PFSK-1 (cell line): Measurements from ENCODE around the gene MRPL19.

ENCODE experiments used
- FOXP2 ChIP-seq: optimal IDR thresholded peaks from 2 replicates; pipeline ENCODE3; 2011; ENCODE audit warnings: borderline replicate concordance, control low read depth, inconsistent platforms; ENCODE audit not compliant: insufficient read depth; ENCODE audit errors: extremely low read length, extremely low read depth
- POLR2AphosphoS5 ChIP-seq: IDR thresholded peaks from 2 replicates; pipeline ENCODE4 v1.6.1; 2012; ENCODE audit warnings: low read depth, mild to moderate bottlenecking, control low read depth, low read length, moderate library complexity
- SIN3A ChIP-seq: IDR thresholded peaks from 2 replicates; pipeline ENCODE4 v1.6.1; 2012; ENCODE audit warnings: mild to moderate bottlenecking, low read length, moderate library complexity, borderline replicate concordance; ENCODE audit not compliant: insufficient read depth
- TAF1 ChIP-seq: IDR thresholded peaks from 2 replicates; pipeline ENCODE4 v1.6.1; 2012; ENCODE audit warnings: low read length, control low read depth, borderline replicate concordance; ENCODE audit not compliant: insufficient read depth
- TF ChIP-seq, protein P1 (sequence below), 2 experiments: IDR thresholded peaks; 2 replicates each; pipeline versions ENCODE4 v1.6.1 to v1.8.0; 2011 to 2012; ENCODE audit warnings: low read depth in 2 of 2, low read length in 2 of 2, control low read depth in 1 of 2, inconsistent platforms in 1 of 2, mild to moderate bottlenecking in 1 of 2, moderate library complexity in 1 of 2; ENCODE audit not compliant: insufficient read depth in 1 of 2

Gene MRPL19

GRCh38 chr2:75676464-75676863 lies 29.9 kb downstream of the MRPL19 start:
- TF ChIP-seq, protein P1, sequence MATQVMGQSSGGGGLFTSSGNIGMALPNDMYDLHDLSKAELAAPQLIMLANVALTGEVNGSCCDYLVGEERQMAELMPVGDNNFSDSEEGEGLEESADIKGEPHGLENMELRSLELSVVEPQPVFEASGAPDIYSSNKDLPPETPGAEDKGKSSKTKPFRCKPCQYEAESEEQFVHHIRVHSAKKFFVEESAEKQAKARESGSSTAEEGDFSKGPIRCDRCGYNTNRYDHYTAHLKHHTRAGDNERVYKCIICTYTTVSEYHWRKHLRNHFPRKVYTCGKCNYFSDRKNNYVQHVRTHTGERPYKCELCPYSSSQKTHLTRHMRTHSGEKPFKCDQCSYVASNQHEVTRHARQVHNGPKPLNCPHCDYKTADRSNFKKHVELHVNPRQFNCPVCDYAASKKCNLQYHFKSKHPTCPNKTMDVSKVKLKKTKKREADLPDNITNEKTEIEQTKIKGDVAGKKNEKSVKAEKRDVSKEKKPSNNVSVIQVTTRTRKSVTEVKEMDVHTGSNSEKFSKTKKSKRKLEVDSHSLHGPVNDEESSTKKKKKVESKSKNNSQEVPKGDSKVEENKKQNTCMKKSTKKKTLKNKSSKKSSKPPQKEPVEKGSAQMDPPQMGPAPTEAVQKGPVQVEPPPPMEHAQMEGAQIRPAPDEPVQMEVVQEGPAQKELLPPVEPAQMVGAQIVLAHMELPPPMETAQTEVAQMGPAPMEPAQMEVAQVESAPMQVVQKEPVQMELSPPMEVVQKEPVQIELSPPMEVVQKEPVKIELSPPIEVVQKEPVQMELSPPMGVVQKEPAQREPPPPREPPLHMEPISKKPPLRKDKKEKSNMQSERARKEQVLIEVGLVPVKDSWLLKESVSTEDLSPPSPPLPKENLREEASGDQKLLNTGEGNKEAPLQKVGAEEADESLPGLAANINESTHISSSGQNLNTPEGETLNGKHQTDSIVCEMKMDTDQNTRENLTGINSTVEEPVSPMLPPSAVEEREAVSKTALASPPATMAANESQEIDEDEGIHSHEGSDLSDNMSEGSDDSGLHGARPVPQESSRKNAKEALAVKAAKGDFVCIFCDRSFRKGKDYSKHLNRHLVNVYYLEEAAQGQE (IDR thresholded peaks at IDR 0.05; ENCODE audit: insufficient read depth in 1 of 2, low read depth in 2 of 2, low read length in 2 of 2): no peak
- TF ChIP-seq TAF1 (no peak), FOXP2 (no peak), POLR2AphosphoS5 (no peak), SIN3A (no peak)

DNA sequence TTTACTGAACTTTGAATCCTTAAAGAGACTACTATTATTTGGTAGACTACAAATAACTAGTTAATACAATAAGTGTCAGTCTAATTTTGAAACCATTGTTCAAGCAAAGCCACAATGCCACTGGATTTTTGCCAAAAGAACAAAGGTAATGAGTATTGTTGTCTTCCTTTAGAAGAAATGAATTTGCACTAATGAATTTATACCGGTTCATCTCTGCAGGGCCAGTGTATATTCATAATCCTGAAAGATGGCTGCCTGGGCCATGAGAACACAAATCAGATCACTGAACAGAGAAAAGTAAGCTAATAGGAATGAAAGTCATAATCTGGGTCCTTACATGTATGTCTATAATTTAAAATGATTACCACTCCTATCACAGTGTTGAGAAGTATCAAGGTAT lies 33.0 kb downstream of the MRPL19 start:
- TF ChIP-seq TAF1: no peak
- no peak for TF ChIP-seq POLR2AphosphoS5
- TF ChIP-seq, protein P1 (IDR thresholded peaks at IDR 0.05; ENCODE audit: insufficient read depth in 1 of 2, low read depth in 2 of 2, low read length in 2 of 2): no peak
- TF ChIP-seq FOXP2: no peak
- TF ChIP-seq SIN3A: no peak

DNA sequence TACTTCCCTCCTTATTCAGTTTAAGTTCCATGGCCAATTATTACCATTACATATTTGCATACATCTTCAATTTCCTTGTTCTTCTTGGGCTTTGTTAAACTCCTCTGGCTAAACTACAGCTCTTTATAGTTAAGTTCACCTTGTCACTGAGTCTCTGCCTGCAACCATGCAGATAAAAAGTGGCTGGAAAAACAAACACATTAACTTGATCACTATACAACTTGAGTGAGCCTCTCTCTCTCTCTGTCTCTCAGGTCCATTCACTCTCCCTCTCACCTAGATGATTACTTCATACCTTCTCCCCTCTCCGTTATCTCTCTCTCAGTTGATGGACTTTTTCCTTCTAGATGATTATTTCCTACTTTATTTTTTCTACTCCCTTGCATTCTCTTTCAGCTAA lies 33.8 kb downstream of the MRPL19 start:
- TF ChIP-seq POLR2AphosphoS5: no peak
- TF ChIP-seq, protein P1 (IDR thresholded peaks at IDR 0.05; ENCODE audit: insufficient read depth in 1 of 2, low read depth in 2 of 2, low read length in 2 of 2): no peak
- no peak for TF ChIP-seq FOXP2
- TF ChIP-seq SIN3A: no peak
- no peak for TF ChIP-seq TAF1

DNA sequence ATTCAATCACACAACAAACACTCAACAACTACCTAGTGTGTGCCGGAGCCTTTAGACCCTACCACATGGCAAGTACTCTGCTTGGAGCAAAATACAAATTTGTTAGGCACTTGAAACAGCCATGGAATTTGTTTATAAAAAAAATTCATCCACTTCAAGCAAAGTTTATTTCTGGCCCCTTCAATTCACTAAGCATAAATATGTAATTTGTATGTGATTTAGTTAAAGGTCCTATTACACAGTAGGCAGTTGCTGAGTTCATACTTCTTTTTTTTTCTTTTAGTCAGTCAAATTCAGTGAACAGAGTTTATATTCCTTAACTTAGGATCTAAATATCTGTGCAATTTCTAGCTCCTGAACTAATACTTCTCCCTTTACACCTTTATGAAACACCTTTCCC lies 41.6 kb downstream of the MRPL19 start:
- TF ChIP-seq, protein P1 (IDR thresholded peaks at IDR 0.05; ENCODE audit: insufficient read depth in 1 of 2, low read depth in 2 of 2, low read length in 2 of 2): no peak
- TF ChIP-seq TAF1 (no peak), POLR2AphosphoS5 (no peak)

DNA sequence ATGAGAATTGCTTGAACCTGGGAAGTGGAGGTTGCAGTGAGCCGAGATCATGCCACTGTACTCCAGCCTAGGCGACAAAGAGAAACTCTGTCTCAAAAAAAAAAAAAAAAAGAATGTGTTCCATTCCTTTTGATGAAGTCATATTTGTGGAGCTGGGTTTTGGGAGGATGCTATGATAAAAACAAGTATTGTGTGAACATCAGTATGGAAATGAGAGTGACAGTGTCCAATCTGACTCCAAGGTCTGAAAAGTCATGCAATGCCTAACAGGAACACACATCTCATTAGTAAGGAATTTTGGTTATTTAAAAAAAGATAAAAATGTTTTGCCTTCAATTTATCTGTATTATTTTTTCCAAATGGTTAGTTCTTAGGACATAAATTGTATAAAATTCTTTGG lies 52.3 kb downstream of the MRPL19 start:
- TF ChIP-seq POLR2AphosphoS5: no peak
- TF ChIP-seq TAF1: no peak
- TF ChIP-seq FOXP2: no peak
- TF ChIP-seq SIN3A: no peak
- TF ChIP-seq, protein P1 (IDR thresholded peaks at IDR 0.05; ENCODE audit: insufficient read depth in 1 of 2, low read depth in 2 of 2, low read length in 2 of 2): no peak
